K562 (cell line): Measurements from ENCODE around the gene SLC16A10. TPM values are rescaled to one million over a fixed set of nuclear protein-coding genes. Genes with fewer than 3 reads are reported as not detected.
A peak's percentile ranks its signal among the peaks of the same experiment; 100 is the strongest.

ENCODE experiments used
- BRD9 ChIP-seq: fragments of 450-650 bp; IDR thresholded peaks from 2 replicates; pipeline ENCODE4 v1.6.1; 2018; ENCODE audit warnings: low read depth; ENCODE audit not compliant: partially characterized antibody
- GTF3C2 ChIP-seq: IDR thresholded peaks from 3 replicates; pipeline ENCODE4 v1.6.1; 2011; ENCODE audit warnings: borderline replicate concordance, mild to moderate bottlenecking, moderate library complexity; ENCODE audit not compliant: insufficient read length; ENCODE audit errors: extremely low read depth
- KLF16 ChIP-seq: IDR thresholded peaks from 2 replicates; pipeline ENCODE4 v1.6.1; 2016; ENCODE audit warnings: antibody characterized with exemption
- MEF2A ChIP-seq: IDR thresholded peaks from 2 replicates; pipeline ENCODE4 v1.6.1; 2011; ENCODE audit warnings: low read depth, mild to moderate bottlenecking, low read length, moderate library complexity; ENCODE audit not compliant: control insufficient read depth
- NFIX ChIP-seq: fragments of 250-450 bp; sonication (Bioruptor Pico); IDR thresholded peaks from 2 replicates; pipeline ENCODE4 v1.4.0; 2020; ENCODE audit warnings: low read depth, mild to moderate bottlenecking, moderate library complexity
- PCBP2 ChIP-seq: fragments of 200-400 bp; formaldehyde crosslinking; IDR thresholded peaks from 2 replicates; pipeline ENCODE4 v1.6.1; 2018; ENCODE audit warnings: low read length, low read depth, mild to moderate bottlenecking, moderate library complexity; ENCODE audit not compliant: poor library complexity, severe bottlenecking
- RBM22 ChIP-seq: fragments of 200-400 bp; formaldehyde crosslinking; IDR thresholded peaks from 2 replicates; pipeline ENCODE4 v1.6.1; 2018; ENCODE audit warnings: low read length, low read depth; ENCODE audit not compliant: poor library complexity, severe bottlenecking
- SFPQ ChIP-seq: fragments of 200-400 bp; formaldehyde crosslinking; IDR thresholded peaks from 2 replicates; pipeline ENCODE4 v1.6.1; 2017; ENCODE audit warnings: mild to moderate bottlenecking, low read depth, low read length, moderate library complexity
- SMARCB1 ChIP-seq: IDR thresholded peaks from 2 replicates; pipeline ENCODE4 v1.6.1; 2011; ENCODE audit warnings: improper control_type of control experiment, low read depth; ENCODE audit not compliant: insufficient read length
- TEAD1 ChIP-seq, 2 experiments: fragments of 450-650 bp in 1 of 2; sonication (generic) in 1 of 2; formaldehyde crosslinking; IDR thresholded peaks; 2 replicates each; pipeline versions ENCODE4 v1.4.0 to v1.8.0; 2020 to 2022; ENCODE audit warnings: mild to moderate bottlenecking in 2 of 2, missing genetic modification reagents in 1 of 2
- ZBTB7A ChIP-seq: IDR thresholded peaks from 2 replicates; pipeline ENCODE4 v1.6.1; 2011; ENCODE audit warnings: low read depth, mild to moderate bottlenecking, low read length, moderate library complexity, borderline replicate concordance; ENCODE audit not compliant: control insufficient read depth
- ZNF318 ChIP-seq, 2 experiments: fragments of 450-650 bp; IDR thresholded peaks; 2 replicates each; pipeline ENCODE4 v1.6.1; 2016; ENCODE audit warnings: mild to moderate bottlenecking in 2 of 2, borderline replicate concordance in 1 of 2, low read depth in 1 of 2, moderate library complexity in 1 of 2
- polyA plus RNA-seq, 8 experiments: library from polyadenylated mRNA; depleted of rRNA in 4 of 8; stranded (reverse) in 5 of 8; unstranded in 3 of 8; fragments of >200 nt; fragmentation: Nextera tagmentation in 2 of 8; fragmentation: Illumina TruSeq in 1 of 8; extraction: Ambion mirVana in 2 of 8; extraction: Trizol in 1 of 8; gene quantifications; 2 replicates each; pipeline versions ENCODE4 v1.2.1 to v1.2.3, GENCODE V29; 2011 to 2014; ENCODE audit warnings: inconsistent platforms in 1 of 8, missing spikeins in 1 of 8
- total RNA-seq, 7 experiments: library from RNA; depleted of rRNA in 6 of 7; stranded (reverse); fragments of >200 nt in 6 of 7; fragmentation: Illumina TruSeq in 2 of 7; extraction: Trizol in 2 of 7; gene quantifications; 2 replicates each; pipeline versions ENCODE4 v1.2.1 to v1.2.3, GENCODE V29; 2011 to 2021; ENCODE audit warnings: low replicate concordance in 1 of 7

The SLC16A10 gene
- total and polyA plus RNA-seq, 9 of the 15 experiments (the other 6 are each of a cell fraction or from before 2014, with no cell fraction given), result 0.02 to 0.54 (median 0.24) TPM; not detected in 4

GRCh38 chr6:111259089-111259831, 172.0 kb downstream of the SLC16A10 start (continued):
- TF ChIP-seq ZNF318 (IDR thresholded peaks at IDR 0.05; ENCODE audit: borderline replicate concordance in 1 of 2, low read depth in 1 of 2) (no peak), SMARCB1 (no peak), PCBP2 (no peak), KLF16 (no peak; the same call in 1 of the 2 replicates), RBM22 (no peak), MEF2A (no peak), TEAD1 (CRISPR knock-in tag; IDR thresholded peaks at IDR 0.05) (peak in 1 of 2 experiments; percentile 86; a peak in 2 of 4 replicates), BRD9 (no peak), SFPQ (no peak), GTF3C2 (peak; percentile 28), ZBTB7A (peak; percentile 86; the same call in 1 of the 2 replicates), NFIX (CRISPR knock-in tag) (0 out of 2 replicates have a peak, but pooled peaks have one; percentile 8)
